Urothelium cell line (cell line): ENCODE data around the gene VASH1.

Experiments
- DNase-seq: peaks from one replicate; pipeline ENCODE4 v3.0.0; 2011; ENCODE audit warnings: low spot score, mixed read lengths
- FAIRE-seq: peaks from 2 replicates; lab custom pipeline; 2011; peaks lifted over from hg19 to GRCh38; lab: Jason Lieb, UNC

Gene VASH1

DNA sequence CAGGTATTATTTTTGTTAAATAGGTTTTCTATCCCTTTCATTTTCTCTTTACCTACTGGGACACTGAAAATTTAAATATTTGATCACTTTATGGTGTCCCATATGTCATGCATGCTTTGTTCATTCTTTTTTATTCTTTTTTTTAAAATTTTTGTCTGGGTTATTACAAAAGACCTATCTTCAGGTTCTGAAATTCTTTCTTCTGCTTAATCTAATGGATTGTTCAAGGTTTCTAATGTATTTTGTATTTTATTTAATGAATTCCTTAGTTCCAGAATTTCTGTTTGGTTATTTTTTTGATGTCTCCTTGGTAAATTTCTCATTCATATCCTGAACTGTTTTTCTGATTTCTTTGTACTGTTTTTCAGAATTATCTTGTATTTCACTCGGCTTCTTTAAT, 20.2 kb upstream of the VASH1 start:
- no peak for FAIRE-seq

GRCh38 chr14:76742185-76742584, 19.1 kb upstream of the VASH1 start:
- DNase-seq: no peak
- FAIRE-seq: peak; percentile 37

More for the DNA sequence above, 20.2 kb upstream of the VASH1 start:
- DNase-seq: no peak

DNA sequence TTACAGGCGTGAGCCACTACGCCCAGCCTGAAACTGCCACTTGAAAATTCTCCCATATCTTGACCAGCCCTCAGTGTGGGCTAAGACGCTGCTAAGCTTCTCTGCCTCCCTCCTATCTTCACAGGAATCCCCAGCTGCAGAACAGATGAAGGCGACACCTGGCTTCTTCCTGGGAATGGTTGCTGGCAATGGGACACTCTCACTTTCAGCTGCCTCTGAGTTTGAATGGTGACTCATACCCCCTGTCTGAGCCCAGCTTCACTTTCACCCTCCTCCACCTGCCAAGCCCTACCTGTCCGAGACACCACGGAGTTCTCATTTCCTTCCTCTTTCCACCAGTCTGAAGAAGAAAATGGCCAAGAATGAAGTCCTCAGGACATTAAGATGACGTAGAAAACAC, 18.3 kb upstream of the VASH1 start:
- DNase-seq: peak; percentile 54

DNA sequence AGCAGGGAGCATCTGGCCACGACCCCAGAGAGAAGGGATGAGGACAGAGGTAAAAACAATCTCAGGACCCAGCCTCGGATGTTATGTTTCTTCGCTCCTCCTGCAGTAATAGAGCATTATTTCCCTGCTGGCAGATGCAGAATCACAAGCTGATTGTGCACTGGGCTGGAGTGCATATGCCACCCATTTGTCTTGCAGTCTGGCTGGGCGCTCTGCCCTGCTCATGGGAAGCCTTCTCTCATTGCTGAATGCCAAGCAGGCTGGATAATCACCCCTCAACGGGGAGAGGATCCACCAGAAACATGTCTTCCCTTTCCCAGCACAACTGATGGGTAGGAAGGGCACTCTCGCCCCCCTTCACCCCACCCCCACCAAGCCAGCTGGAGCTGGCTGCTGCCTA, 8.5 kb upstream of the VASH1 start:
- FAIRE-seq: peak; percentile 37

More for the DNA sequence above, 18.3 kb upstream of the VASH1 start:
- no peak for FAIRE-seq

DNA sequence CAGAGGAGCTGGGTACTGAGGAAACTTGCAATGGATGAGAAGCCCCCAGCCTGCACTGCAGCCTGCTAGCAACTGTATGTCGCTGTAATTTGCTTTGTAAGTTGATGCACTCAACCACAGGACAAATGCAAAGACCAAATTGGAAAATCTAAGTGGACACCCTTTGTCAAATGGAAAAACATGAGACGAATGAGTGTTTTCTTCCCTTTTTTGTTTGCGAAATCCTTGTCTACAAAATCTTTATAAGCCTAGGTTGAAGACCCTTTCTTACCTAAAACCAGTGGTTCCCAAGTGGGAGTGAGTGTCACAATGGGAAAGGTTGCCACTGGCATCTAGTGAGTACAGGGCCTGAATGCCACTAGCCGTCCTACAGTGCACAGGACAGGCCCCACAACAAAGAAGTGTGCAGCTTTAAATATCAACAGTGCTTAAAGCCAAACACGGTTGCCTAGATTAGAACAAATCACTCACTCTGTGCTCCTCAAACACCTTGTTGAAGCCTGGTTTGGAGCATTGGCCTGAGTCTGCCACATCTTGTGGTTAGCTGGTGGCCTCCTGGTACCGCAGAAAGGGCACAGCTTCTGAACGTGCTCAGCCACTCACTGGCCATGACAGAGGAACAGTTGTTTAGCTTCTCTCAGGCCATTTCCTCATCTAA, 7.6 kb upstream of the VASH1 start:
- no peak for DNase-seq
- FAIRE-seq: no peak

More for the DNA sequence above, 8.5 kb upstream of the VASH1 start:
- peak; percentile 2 for DNase-seq

DNA sequence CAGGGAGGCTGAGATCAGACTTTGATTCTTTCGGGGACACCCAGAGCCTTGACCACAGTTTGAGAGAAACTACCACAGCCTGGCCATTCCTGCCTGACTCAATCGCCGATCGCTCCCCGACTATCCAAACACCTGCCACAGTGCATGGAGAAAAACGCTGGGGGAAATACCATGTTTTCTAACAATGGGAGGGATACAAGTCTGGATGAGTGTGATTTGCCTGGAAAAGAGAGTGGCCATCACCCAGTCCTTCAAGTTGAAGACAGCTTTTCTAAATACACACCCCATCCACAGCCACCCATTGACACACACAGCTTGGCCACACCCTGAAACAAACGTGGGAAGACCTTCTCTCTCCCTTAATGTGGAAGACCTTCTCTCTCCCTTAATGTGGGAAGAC, 6.7 kb upstream of the VASH1 start:
- peak; percentile 30 for FAIRE-seq
- DNase-seq: no peak

- FAIRE-seq (no peak), DNase-seq (no peak)
Measured at GRCh38 chr14:76755610-76756370, 5.5 kb upstream of the VASH1 start.

- FAIRE-seq (no peak), DNase-seq (no peak)
Measured at GRCh38 chr14:76756371-76756750, 4.9 kb upstream of the VASH1 start.

GRCh38 chr14:76759589-76759988, 1.7 kb upstream of the VASH1 start:
- FAIRE-seq (no peak), DNase-seq (no peak)

DNA sequence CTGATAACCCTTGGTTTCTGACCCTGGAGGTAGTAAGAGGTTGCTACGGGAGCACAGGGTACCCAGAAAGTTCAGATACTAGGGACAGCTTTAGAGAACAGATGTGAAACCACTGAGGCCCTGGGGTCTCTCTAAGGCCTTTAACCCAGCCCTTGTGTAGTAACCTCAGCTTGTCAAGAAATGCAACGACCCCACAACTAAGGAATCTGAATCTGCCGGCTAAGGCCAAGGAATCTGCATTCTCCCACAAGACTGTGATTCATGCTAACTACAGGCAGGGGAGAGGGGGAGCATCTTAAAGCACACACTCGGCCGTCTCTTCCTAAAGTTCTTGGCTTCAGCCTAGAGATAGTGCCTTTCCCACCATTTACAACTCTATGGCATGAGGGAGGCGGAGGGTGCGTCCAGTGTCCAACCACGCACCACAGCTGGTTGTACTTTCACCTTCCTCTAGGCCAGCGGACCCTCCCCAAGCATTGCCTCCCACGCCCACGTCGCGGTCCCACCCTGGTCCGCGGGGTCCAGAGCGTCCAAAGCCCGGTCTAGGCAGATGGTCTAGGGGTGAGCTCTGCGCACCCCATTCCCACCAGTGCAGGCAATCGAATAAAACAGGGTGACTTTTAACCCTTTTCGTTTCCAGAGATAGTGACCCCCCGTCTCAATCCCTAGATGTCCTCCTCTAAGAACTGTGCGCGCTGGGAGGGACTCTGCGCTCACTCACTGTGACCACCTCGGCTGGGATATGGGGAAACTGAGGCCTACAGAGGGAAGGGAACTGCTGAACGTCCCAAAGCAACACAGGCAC, 735 bp upstream of the VASH1 start:
- DNase-seq (no peak), FAIRE-seq (peak; percentile 94)

DNA sequence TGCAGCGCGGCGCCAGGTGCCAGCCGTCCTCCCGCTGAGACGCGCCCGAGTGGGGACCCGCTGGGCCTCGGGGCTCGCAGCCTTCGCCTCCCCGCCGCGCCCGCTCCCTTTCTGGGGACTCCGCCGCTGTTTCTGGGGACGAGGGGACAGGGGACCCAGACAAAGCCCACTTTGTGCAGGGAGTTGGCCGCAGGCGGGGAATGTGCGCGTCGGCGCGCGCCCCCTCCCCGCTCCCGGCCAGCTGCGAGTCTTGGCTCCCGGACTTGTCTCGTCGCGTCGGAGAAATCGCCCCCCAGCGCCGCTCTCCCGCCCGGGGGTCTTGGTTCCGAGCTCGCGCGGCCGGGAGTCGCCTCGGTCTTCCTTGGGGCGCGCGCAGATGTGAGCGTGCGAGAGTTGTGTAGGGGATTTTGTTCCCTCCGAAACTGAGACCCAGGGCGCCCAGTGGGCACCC, 717 bp downstream of the VASH1 start:
- no peak for FAIRE-seq
- no peak for DNase-seq

GRCh38 chr14:76762411-76763095, 1.3 kb downstream of the VASH1 start:
- DNase-seq: peak; percentile 46

GRCh38 chr14:76763096-76764041, 2.1 kb downstream of the VASH1 start:
- DNase-seq (no peak), FAIRE-seq (peak; percentile 44)

More at GRCh38 chr14:76762411-76763095, 1.3 kb downstream of the VASH1 start:
- FAIRE-seq: peak; percentile 91

- DNase-seq (no peak), FAIRE-seq (no peak)
Measured at GRCh38 chr14:76765461-76765931, 4.2 kb downstream of the VASH1 start.

- DNase-seq: no peak
- FAIRE-seq: peak; percentile 59
Measured at GRCh38 chr14:76767681-76768656, 6.7 kb downstream of the VASH1 start.

GRCh38 chr14:76768671-76769500, 7.6 kb downstream of the VASH1 start:
- no peak for DNase-seq
- peak; percentile 50 for FAIRE-seq

- no peak for DNase-seq
- FAIRE-seq: no peak
Measured at GRCh38 chr14:76769636-76770292, 8.5 kb downstream of the VASH1 start.
